Activated CD8-positive, alpha-beta memory T cell treated with anti-CD3 and anti-CD28 coated beads, Interleukin-2, amount 50 U/mL, for 24 hours (primary cell): ENCODE data around the gene GMCL2.

ENCODE experiments used
- DNase-seq: peaks from one replicate; pipeline ENCODE4 v3.0.0-alpha.2; 2020; ENCODE audit errors: extremely low read depth

GMCL2 gene

DNA sequence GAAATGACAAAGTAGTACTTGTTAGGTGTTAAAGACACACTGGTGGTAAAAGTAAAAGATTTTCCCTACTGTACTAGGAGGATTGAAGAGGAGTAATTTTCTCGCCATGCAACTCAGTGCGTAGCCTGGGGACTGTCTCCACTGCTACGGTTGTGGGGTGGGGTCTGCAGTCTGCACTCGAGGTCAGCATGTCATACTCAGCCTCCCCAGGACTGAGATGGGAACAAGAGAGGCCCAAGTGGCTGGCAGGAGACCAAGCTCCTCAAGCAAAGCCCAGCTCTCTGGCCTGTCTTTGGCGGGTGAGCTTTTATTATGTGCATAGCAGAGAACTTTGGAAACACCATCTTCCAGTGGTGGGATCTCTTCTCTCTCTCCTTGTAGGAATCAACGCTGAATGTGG, 43.9 kb downstream of the GMCL2 start:
- DNase-seq, result no peak

DNA sequence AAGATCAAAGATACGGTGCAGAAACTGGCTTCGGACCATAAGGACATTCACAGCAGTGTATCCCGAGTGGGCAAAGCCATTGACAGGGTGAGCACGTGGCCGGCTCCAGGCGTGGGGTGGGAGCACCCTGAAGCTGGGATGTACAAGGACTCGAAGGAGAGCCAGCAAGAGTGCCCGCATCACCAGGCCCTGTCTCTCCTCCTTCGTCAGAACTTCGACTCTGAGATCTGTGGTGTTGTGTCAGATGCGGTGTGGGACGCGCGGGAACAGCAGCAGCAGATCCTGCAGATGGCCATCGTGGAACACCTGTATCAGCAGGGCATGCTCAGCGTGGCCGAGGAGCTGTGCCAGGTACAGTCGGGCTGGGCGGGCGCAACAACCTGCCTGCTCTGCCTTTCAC, 44.5 kb downstream of the GMCL2 start:
- no peak for DNase-seq

DNA sequence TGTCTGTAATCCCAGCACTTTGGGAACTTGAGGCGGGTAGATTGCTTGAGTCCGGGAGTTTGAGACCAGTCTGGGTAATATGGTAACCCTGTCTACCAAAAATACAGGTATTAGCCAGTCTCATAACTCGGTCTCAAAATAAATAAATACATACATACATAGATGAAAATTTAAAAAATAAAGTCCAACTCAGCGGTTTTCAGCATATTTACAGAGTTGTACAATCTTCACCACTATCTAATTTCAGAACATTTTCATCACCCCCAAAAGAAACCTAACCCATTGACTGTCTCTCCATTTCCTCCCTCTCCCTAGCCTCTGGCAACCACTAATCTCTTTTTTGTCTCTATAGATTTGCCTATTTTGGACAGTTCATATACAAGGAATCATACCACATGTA, 45.6 kb downstream of the GMCL2 start:
- no peak for DNase-seq

GRCh38 chr5:178137991-178138390, 49.2 kb downstream of the GMCL2 start:
- no peak for DNase-seq

DNA sequence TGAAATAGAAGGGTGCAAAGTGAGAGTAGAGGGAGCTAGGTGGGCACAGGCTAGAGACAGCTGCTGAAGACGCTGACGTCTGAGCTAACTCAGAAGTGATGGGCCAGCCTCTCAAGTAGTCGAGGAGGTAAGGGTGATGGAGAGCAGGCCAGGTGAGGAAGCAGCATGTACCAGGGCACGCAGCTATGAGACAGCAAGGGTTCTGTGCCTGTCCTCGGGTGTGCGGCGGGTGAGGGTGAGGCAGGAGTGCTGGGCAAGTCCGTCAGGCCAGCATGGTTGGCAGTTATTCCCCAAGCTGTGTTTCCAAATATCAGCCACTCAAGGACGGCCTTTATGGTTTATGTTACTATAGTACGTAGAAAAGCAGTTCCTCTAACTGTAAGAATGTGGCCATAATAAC, 50.2 kb downstream of the GMCL2 start:
- DNase-seq, result no peak
